HTERT RPE-1 (cell line): ENCODE measurements around the gene PMS1.
"Not testable (repeated sequence)": the region's sequence is repeated elsewhere in the genome, so short reads cannot be mapped to it uniquely, and the experiment has no call there.

Experiments used
- in situ Hi-C: fragments of 300-500 bp; cut with MboI; formaldehyde crosslinking; loops from 4 replicates; pipeline ENCODE4 v1.14.3; 2020; ENCODE audit warnings: low sequenced_read_pairs

Gene PMS1

DNA sequence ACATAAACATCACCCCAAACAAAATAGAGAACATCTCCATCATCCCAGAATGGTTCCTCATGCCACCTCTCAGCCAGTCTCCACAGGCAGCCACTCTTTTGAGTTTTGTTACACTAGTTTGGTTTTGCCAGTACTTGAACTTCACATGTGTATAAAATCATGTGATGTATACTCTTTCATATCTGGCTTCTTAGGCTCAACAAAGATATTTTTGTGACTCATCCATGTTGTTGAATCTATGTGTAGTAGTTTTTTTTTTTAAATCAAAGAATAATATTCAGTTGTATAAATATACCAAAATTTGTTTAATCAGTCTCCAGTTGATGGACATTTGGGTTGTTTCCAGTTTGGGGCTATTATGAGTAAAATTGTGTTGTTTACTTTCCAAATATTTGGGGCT, 75.9 kb downstream of the PMS1 start:
- in situ Hi-C loops: no loop called here

DNA sequence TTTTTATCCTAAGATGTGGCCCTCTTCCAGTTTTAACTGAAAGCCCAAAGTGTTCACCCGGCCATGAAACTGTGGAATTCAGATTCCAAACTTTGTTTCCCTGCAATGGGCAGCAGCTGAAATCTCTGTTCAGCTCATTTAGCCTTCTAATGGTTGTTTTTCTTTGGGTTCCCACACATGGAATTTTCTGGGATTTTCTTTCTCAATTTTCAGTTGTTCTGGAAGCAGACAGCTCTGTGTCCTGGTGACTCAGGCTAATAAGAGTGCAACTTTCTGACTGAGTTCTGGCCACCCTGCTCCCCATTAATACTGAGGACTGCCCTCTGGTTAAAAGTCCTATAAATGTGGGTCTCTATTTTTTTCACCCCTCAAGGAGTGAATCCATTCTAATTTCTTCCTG, 78.5 kb downstream of the PMS1 start:
- in situ Hi-C loops: no loop called here

DNA sequence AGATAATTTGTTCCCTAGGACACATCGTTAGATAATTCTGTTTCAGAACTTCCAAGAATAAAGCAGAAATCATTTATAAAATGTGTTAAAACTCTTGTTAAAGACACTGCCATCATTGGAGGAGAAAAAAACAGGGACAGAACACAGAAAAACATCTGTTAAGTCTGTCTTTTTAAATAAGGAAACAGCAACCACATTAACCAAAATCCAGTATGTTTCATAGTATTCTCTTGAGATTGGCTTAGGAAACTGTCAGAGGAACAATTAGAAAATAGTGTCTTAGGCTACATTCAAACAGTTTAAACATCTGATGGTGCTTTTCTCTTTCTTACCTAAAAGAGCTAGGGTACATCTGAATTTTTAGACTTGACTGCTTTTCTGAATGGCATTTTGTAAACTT, 81.6 kb downstream of the PMS1 start:
- in situ Hi-C loops: no loop called here

DNA sequence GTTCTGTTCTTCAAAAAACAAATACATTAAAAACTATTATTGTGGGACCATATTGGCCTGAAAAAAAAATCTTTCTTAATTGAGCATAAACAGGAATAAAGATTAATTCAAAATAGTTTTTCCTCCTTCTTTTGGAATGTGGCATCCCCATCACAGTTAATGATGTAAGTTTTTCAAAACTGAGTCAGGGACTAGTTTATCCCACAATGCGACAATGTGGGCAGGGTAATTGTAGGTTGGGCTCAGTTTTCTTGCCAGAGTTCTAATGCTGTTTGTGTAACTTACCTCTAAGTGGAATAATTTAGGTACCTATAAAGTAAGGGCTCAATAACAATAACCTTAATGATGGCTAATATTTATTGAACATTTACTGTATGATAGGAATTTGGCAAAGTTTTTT, 82.0 kb downstream of the PMS1 start:
- in situ Hi-C loops: no loop called here

DNA sequence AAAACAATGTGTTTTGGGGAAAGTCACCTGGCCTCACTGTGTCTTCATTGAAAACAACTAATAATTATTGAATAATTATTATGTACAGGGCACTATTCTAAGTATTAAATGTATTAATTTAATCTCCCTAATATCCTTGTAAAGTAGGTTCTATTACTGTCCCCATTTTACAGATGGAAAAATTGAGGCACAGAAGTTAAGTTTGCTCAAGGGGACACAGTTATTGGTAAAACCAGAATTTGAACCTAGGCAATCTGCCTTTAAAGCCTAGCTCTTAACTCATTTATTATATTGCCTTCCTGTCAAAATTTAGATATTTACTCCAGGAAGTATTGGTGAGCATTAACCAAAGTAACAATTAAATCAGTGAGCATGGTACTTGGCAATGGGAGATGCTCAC, 84.6 kb downstream of the PMS1 start:
- in situ Hi-C loops: no loop called here

DNA sequence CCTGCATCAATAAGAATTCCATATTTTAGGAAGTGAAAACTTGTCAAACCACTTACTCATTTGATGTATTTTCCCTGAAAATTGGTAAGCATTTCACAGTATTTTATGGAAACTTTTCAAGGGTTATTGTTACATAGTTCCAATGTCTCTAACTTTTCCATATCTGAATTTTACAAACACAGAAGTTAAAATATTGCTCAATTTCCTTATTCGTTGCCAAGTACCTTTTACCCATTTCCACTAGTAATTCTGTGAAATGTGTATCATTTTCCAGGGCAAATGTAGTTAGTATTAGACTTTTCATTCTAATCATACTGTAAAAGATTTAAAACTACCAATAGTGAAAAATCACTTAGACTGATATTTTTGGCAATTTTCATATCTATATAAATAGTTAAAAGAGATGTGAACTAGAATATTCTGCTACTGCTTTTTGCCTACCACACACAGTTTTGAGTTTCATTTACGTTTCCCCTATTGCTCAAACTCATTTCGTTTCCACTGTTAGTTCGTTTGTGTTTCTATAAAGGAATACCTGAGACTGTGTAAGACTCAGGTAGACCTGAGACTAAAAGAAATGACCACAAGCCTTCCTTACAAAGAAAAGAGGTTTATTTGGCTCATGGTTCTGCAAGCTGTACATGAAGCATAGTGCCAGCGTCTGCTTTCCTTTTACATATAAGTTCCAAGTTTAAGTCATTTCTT, 86.3 kb downstream of the PMS1 start:
- in situ Hi-C loops: no loop called here

DNA sequence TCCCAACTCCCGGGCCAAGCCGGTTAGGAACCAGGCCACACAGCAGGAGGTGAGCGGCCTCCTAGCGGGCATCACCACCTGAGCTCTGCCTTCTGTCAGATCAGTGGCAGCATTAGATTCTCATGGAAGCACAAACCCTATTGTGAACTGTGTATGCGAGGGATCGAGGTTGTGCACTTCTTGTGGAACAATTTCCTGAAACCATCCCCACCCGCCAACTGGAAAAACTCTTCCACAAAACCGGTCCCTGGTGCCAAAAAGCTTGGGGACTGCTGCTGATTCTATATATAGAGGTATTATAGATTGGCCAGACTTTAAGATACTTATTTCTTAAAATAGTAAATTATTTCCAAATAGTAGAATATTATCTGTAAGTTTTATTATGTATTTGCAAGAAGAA, 89.4 kb downstream of the PMS1 start:
- in situ Hi-C loops: no loop called here

DNA sequence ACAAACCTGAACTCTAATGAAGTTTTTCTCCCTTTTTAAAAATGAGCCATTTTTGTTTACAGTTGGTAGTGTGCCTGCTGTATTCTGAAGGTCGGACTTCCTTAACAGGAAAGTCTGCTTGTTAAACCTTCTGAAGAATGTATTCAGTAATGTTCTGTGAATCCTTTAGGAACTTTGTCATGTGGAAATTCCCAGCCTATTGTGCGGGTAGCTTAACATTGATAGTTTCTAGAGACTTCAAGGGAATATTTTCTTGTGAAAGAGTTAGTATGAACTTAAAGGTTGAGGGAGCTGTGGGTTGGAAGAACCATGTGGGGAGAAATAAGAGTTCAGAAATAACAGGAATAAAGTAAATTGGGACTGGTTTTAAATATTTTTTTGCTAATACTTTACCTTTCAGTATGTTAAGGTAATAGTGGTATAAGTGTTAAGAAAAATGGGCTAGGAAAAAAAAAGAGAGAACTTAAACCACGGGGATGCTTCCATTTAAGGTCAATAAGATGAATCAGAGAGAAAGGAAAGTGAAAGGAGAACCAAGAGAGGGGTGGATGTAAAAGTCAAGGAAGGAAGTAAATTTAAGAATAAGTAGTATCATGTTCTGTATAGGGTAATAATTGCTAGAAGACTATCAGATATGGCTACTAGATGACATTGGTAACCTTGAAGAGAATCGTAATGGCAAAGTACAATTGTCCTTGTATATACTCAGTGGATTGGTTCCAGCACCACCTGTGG, 90.5 kb downstream of the PMS1 start:
- in situ Hi-C loops: no loop called here

DNA sequence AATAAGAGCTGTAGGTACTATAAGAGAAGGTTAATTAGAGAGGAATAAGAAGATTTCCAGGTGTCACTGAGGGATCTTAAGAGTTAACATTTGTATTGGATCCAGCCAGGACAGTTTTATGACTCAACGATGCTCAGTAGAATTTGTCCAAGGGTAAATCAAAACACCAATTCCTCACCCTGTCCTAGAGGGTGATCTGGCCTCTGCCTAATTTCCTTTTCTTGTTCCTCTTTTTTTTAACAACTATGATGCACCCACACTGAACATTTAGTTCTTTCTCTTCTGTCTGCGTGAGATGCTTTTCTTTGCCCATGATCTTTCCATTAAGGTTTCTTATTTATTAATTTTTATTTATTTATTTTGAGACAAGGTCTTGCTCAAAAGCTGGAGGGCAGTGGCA, 92.0 kb downstream of the PMS1 start:
- in situ Hi-C loops: no loop called here

DNA sequence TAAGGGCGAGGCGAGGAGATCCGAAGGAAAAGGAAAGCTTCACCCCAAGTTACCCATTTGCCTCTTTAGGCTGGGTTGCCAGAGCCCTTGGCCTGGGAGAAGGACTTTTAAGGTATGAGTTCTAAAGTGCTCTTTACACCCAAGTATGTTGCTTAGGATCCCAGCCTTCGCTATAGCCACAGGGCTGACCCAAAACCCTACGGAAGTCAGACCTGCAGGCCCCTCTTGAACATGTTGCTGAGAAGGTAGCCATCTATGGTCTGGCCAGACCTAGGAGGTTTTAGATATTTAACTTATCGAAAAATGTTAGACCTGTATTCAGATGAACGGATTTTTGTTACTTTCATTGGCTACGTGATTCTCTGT, 95.4 kb downstream of the PMS1 start:
- in situ Hi-C loops: no loop called here

DNA sequence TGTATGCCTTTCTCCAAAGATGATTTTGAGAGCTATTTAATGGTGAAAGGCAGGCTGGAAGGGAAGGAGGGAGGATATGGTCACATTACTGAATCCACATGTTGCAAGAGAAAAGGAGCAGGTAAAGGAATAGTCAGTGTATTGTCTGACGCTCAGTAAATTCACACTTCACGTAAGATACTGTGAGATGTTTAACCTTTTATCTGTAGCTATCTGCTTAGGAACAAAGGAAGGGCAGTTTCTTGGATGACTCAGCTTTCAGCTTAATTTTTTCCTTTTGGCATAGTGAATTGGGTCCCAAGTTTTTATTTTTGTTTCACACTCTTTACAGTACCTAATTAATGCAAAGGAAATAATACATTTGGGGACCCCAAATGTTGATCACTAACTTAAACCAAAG, 96.2 kb downstream of the PMS1 start:
- in situ Hi-C loops: no loop called here

DNA sequence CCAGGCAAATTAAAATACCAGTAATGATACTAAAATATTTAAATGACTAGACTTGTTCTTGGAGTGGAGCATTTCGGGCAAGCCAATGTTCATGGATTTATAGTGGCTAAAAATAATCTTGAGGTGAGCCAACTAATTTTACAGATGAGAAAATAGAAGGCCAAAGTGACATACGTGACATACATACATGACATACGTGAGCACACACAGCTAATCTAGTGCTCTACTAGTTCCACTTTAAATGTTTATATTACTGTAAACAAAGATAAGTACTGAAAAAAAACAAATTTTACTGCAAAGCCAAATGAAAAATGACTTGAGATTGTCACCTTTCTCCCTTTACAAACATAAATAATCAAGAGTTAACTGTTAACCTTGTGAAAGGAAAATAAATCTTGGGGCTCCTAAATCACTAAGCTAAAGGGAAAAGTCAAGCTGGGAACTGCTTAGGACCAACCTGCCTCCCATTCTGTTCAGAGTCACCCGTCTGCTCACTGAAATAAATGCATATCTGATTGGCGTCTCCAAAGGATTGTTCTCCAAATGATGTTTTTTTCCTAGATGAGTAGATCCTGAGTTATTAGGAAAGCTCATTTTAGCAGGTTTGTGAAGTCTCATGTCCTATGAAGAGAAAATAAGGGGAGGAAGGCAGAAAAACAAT, 96.7 kb downstream of the PMS1 start:
- in situ Hi-C loops: no loop called here

DNA sequence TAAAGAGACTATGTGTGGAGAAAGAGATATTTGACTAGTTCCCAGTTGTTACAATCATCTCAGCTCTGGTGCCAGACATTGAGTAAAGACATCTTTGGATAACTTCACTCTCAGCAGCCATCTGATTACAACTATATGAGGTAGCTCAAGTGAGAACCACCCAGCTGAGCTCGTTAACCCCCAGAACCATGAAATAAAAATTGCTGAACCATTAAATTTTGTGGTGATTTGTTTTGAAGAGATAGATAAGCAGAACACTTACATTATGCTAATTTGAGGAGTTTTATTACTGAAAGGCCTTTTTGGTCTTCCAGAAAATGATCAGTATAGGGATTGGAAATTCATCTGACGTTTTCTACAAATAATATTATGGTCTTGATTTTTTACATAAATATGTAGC, 101.1 kb downstream of the PMS1 start:
- in situ Hi-C loops: no loop called here

DNA sequence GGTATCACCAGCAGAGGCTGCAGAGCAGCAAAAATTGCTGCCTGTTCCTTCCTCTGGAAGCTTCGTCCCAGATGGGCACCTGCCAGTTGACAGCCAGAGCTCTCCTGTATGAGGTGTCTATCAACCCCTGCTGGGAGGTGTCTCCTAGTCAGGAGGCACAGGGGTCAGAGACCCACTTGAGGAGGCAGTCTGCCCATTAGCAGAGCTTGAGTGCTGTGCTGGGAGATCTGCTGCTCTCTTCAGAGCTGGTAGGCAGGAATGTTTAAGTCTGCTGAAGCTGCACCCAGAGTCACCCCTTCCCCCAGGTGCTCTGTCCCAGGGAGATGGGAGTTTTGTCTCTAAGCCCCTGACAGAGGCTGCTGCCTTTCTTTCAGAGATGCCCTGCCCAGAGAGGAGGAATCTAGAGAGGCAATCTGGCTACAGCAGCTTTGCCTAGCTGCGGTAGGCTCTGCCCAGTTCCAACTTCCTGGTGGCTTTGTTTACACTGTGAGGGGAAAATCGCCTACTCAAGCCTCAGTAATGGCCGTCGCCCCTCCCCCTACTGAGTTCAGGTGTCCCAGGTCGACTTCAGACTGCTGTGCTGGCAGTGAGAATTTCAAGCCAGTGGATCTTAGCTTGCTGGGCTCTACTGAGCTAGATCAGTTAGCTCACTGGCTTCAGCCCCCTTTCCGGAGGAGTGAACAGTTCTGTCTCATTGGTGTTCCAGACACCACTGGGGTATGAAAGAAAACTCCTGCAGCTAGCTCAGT, 108.5 kb downstream of the PMS1 start:
- in situ Hi-C loops: not testable (repeated sequence)

DNA sequence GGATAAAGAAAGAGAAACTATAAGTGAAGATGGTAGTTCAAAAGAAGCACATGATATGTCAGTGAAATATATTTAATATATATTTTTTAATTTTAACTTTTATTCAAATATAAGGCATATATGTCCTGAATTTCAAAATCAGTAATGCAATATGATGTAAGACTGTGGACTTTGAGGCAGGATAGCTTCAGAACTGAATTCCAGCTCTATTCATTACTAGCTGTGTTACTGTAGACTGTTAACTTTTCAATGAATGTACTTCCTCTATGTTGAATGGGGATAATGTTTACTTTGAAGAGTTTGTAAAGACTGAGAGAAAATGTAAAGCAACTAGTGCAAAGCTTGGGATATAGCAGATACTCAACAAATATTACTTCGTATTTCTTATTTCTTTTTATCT, 112.6 kb downstream of the PMS1 start:
- in situ Hi-C loops: no loop called here

DNA sequence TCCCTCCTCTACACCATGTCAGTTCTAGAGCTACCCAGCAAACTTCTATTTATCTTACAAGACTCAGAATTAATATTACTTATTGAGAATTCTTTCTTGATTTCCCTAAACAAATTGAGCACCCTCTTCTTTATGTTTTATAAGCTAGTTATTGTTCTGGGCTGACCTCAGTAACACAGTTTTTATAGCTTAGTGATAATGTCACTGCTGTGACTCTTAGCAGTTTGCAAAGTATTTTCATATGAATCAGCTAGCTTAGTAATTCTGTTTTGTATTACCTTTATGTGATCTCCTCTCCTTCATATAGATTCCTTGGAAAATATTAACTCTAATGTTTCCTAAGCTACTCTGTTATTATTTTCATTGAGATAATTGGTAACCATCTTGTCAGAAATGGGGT, 114.9 kb downstream of the PMS1 start:
- in situ Hi-C loops: no loop called here

DNA sequence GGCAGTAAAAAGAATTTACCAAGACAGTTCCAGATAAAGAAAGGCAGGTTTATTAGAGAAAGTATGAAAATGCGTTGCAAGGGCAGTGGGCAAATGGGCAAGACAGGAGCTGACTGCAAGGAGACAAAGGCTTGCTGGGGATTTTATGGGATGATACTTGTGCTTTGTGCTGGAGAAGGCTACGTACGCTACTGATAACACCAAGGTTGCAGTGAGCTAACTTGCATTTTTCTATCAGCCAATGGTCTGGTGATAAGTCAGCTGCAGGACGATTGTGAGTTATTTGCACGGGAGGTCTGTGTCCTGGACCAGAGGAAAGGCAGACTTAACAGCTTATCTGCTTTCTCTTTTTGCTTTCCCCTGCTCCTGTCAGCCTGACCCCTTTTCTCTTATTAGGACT, 116.5 kb downstream of the PMS1 start:
- in situ Hi-C loops: no loop called here

DNA sequence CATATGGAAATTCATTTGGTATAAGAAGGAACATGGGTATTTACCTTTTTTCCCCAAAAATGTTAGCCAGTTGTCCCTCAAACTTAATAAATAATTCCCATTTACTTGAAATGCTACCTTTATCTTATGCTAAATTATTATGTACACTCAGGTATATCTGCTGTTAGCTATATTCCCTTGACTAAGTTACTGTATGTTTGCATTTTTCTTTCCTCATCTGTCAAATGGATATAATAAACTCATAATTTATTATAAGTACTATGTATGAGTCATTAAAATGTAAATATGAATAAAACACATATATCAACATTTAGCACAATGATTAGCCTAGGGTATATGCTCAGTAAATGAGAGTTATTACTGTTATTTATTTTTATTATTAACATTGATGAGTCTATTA, 117.4 kb downstream of the PMS1 start:
- in situ Hi-C loops: no loop called here

DNA sequence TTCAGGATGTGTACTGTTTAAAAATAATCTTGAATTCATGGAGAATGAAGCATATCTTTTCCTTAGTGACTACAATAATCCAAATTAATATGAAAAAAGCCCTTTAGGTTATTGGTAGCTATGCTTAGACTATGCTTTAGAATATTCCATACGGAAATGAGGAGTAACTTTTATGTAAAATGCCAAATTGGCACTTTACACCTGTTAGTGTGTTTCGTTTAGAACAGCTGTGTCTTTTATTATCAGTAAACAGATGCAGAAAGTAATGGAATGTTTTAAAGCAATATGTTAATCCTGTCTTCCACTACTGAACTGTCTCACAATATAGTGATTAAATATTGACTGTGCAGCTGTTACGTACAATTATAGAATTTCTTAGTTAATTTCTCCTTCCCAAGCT, 129.6 kb downstream of the PMS1 start:
- in situ Hi-C loops: no loop called here

DNA sequence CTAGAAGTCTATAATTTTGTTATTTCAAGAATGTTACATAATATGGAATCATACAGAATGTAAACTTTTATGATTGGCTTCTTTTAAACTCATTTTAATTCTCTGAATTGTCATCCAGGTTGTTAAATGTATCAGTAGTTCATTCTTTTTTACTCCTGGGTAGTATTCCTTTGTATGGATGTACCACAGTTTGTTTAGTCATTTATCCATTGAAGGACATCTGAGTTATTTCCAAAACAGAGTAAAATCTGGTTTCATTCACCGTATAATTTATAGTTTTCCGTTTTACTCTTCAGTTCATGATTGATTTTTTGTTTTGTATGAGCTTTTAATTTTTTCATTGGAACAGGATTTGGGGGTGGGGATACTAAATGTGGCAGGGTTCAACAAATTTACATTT, 132.4 kb downstream of the PMS1 start:
- in situ Hi-C loops: no loop called here
